IMR-90 (cell line): ENCODE results near the gene TMSB10. TPM values are rescaled to one million over a fixed set of nuclear protein-coding genes. Genes with fewer than 3 reads are reported as not detected.

Experiments
- ATAC-seq: fragments of 200-7000 bp; cut with Tn5 transposase; 2 replicates; pipeline ENCODE4 v1.9.1; 2020; ENCODE audit warnings: low read depth, mild to moderate bottlenecking, moderate library complexity
- BruUV-seq: library from RNA; stranded (reverse); fragments of 400-500 nt; replicated peaks from 2 replicates; lab custom pipeline; 2021; lab: Mats Ljungman, UMichigan
- CTCF ChIA-PET: fragments of 300-600 bp; formaldehyde crosslinking; extraction: SDS; loops from one replicate; lab custom pipeline; 2021; ENCODE audit warnings: antibody characterized with exemption; lab: Yijun Ruan, JAX
- POLR2A ChIA-PET: fragments of 300-600 bp; sonication (Branson Sonifier 250); formaldehyde crosslinking; loops from one replicate; lab custom pipeline; 2022; ENCODE audit warnings: antibody characterized with exemption; ENCODE audit not compliant: unreplicated experiment; lab: Charles Lee
- DNase-seq: peaks from one replicate; pipeline ENCODE4 v3.0.0; 2013
- H2AFZ ChIP-seq: replicated peaks from 2 replicates; pipeline ENCODE3; 2013; ENCODE audit warnings: low read length, mild to moderate bottlenecking; ENCODE audit not compliant: poor library complexity
- H2AK5ac ChIP-seq: 2 replicates; pipeline ENCODE4 v1.6.1; 2013; ENCODE audit warnings: low read depth, low read length, inconsistent platforms
- H2AK9ac ChIP-seq: replicated peaks from 2 replicates; pipeline ENCODE3; 2013; ENCODE audit warnings: mild to moderate bottlenecking, low read depth, low read length, moderate library complexity; ENCODE audit not compliant: poor library complexity
- H2BK120ac ChIP-seq: 2 replicates; pipeline ENCODE4 v1.6.1; 2013; ENCODE audit warnings: low read depth, low read length, inconsistent platforms
- H2BK15ac ChIP-seq: 3 replicates; pipeline ENCODE4 v1.6.1; 2013; ENCODE audit warnings: low read depth, low read length, inconsistent platforms
- H2BK20ac ChIP-seq: 2 replicates; pipeline ENCODE4 v1.6.1; 2013; ENCODE audit warnings: low read depth, mild to moderate bottlenecking, inconsistent platforms, low read length, moderate library complexity
- H2BK5ac ChIP-seq: 2 replicates; pipeline ENCODE4 v1.6.1; 2013; ENCODE audit warnings: mild to moderate bottlenecking, low read depth, low read length, inconsistent platforms; ENCODE audit not compliant: poor library complexity, severe bottlenecking
- H3K14ac ChIP-seq: replicated peaks from 2 replicates; pipeline ENCODE4 v1.6.1; 2013; ENCODE audit warnings: low read depth, low read length, inconsistent platforms
- H3K18ac ChIP-seq: 2 replicates; pipeline ENCODE4 v1.6.1; 2013; ENCODE audit warnings: low read depth, low read length, control low read depth
- H3K23ac ChIP-seq: 2 replicates; pipeline ENCODE4 v1.6.1; 2013; ENCODE audit warnings: low read depth, low read length, inconsistent platforms
- H3K27ac ChIP-seq: 2 replicates; pipeline ENCODE4 v1.5.1; 2013; ENCODE audit warnings: mild to moderate bottlenecking, control low read depth, low read length; ENCODE audit not compliant: insufficient read depth
- H3K27me3 ChIP-seq: 2 replicates; pipeline ENCODE4 v1.6.1; 2013; ENCODE audit warnings: low read length; ENCODE audit not compliant: control insufficient read depth, insufficient read depth
- H3K36me3 ChIP-seq: 2 replicates; pipeline ENCODE4 v1.6.1; 2013; ENCODE audit warnings: low read length, mixed read lengths; ENCODE audit not compliant: control insufficient read depth, insufficient read depth
- H3K4ac ChIP-seq: 2 replicates; pipeline ENCODE4 v1.6.1; 2013; ENCODE audit warnings: low read depth, low read length, inconsistent platforms
- H3K4me1 ChIP-seq: 2 replicates; pipeline ENCODE4 v1.6.1; 2013; ENCODE audit warnings: low read length, mixed read lengths; ENCODE audit not compliant: control insufficient read depth, insufficient read depth
- H3K4me2 ChIP-seq: 2 replicates; pipeline ENCODE4 v1.6.1; 2013; ENCODE audit warnings: low read depth, mild to moderate bottlenecking, control low read depth, low read length, moderate library complexity
- H3K4me3 ChIP-seq: 2 replicates; pipeline ENCODE4 v1.5.1; 2013; ENCODE audit warnings: low read depth, mild to moderate bottlenecking, control low read depth, low read length, moderate library complexity; ENCODE audit not compliant: insufficient read depth
- H3K56ac ChIP-seq: 2 replicates; pipeline ENCODE4 v1.6.1; 2013; ENCODE audit warnings: low read length, inconsistent platforms; ENCODE audit not compliant: insufficient read depth; ENCODE audit errors: extremely low read depth
- H3K79me1 ChIP-seq, 2 experiments: 2 replicates each; pipeline ENCODE4 v1.6.1; 2013; ENCODE audit warnings: low read length in 2 of 2, inconsistent platforms in 1 of 2, low read depth in 1 of 2
- H3K9ac ChIP-seq: 2 replicates; pipeline ENCODE4 v1.6.1; 2013; ENCODE audit warnings: low read depth, low read length, control low read depth
- H3K9me1 ChIP-seq: 2 replicates; pipeline ENCODE4 v1.6.1; 2013; ENCODE audit warnings: low read length, inconsistent platforms; ENCODE audit not compliant: insufficient read depth
- H3K9me3 ChIP-seq: 2 replicates; pipeline ENCODE4 v1.6.1; 2013; ENCODE audit warnings: low read length; ENCODE audit not compliant: control insufficient read depth, insufficient read depth
- H4K20me1 ChIP-seq: 2 replicates; pipeline ENCODE4 v1.6.1; 2013; ENCODE audit warnings: low read length, inconsistent platforms; ENCODE audit not compliant: insufficient read depth
- H4K5ac ChIP-seq: 2 replicates; pipeline ENCODE4 v1.6.1; 2013; ENCODE audit warnings: mild to moderate bottlenecking, low read depth, low read length, control low read depth
- H4K8ac ChIP-seq, 2 experiments: 2 replicates each; pipeline ENCODE4 v1.6.1; 2013; ENCODE audit warnings: low read depth in 2 of 2, low read length in 2 of 2, control low read depth in 1 of 2, inconsistent platforms in 1 of 2
- H4K91ac ChIP-seq: 2 replicates; pipeline ENCODE4 v1.6.1; 2013; ENCODE audit warnings: low read depth, low read length, inconsistent platforms; ENCODE audit not compliant: insufficient read depth
- CEBPB ChIP-seq: IDR thresholded peaks from 2 replicates; pipeline ENCODE4 v1.6.1; 2012; ENCODE audit warnings: low read depth, low read length, improper control_type of control experiment
- CHD1 ChIP-seq: IDR thresholded peaks from 2 replicates; pipeline ENCODE4 v1.6.1; 2012; ENCODE audit warnings: low read depth, low read length, improper control_type of control experiment
- WGBS, 2 experiments: methylation state at CpG; one replicate each; pipeline versions ENCODE4 v1.1.5 to v1.1.7; 2013; ENCODE audit warnings: missing lambda C conversion rate in 2 of 2; ENCODE audit not compliant: insufficient read length in 1 of 2; ENCODE audit errors: extremely low coverage in 2 of 2; 5-methylcytosine and 5-hydroxymethylcytosine counted together
- dilution Hi-C: fragments of 300-500 bp; cut with HindIII; formaldehyde crosslinking; loops from one replicate; pipeline ENCODE4 v1.14.3; 2018; ENCODE audit warnings: low sequenced_read_pairs; ENCODE audit not compliant: unreplicated experiment
- in situ Hi-C: fragments of 300-500 bp; cut with MboI; formaldehyde crosslinking; loops from 3 replicates; pipeline ENCODE4 v1.14.3; 2019; ENCODE audit warnings: low sequenced_read_pairs, inconsistent platforms, mixed read lengths
- intact Hi-C: fragments of 100-400 bp; cut with micrococcal nuclease; formaldehyde crosslinking; loops from 2 replicates; pipeline ENCODE4 v1.10.0; 2022
- polyA plus RNA-seq, 3 experiments: library from polyadenylated mRNA; depleted of rRNA; stranded (reverse); fragments of >200 nt; gene quantifications; 2 replicates each; pipeline ENCODE4 v1.2.3, GENCODE V29; 2012; ENCODE audit warnings: low replicate concordance in 1 of 3
- total RNA-seq: library from RNA; depleted of rRNA; stranded (reverse); fragments of >200 nt; gene quantifications from 2 replicates; pipeline ENCODE4 v1.2.3, GENCODE V29; 2012
- TF ChIP-seq, protein P1 (sequence below): fragments of 150-350 bp; IDR thresholded peaks from 2 replicates; pipeline ENCODE4 v1.6.1; 2017; ENCODE audit warnings: mild to moderate bottlenecking, antibody characterized with exemption, low read length, low read depth

Gene TMSB10
- total and polyA plus RNA-seq, 2 of the 4 experiments (the other 2 are of a cell fraction): 3,620 to 5,527 TPM

DNA sequence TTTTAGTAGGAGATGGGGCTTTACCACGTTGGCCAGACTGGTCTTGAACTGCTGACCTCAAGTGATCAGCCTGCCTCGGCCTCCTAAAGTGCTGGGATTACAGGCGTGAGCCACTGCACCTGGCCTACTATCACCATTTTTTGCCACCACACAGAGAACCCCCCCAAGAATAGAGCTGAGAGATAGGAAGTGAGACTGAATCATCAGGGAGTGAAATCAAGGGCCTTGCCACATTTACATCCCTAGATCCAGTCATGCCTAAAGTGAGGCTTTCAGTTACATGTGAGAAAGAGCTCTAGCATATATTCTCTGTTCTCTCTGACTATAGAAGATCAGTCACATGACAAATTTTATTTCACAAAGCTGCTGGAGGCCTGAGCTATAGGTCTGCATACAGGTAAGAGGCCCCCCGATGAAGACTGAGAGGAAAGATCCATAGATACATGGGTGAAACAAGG lies 37.5 kb downstream of the TMSB10 start:
- dilution Hi-C loops (no loop called here), in situ Hi-C loops (no loop called here), intact Hi-C loops (no loop called here)
- CTCF ChIA-PET: interaction anchor here (0.8 to 1.0 kb wide), 2 partner anchors 13 to 17 kb away, joined by 3 to 4 read pairs; no protein-coding TSS in a partner anchor
- peak overlapping the region; percentile 56; the same call in 1 of the 3 replicates for H2BK15ac ChIP-seq
- 100% methylated on average over 1 of the region's 4 CpGs; no CpG with 5 or more reads in 1 of the 2 experiments for WGBS, 2 experiments
- no peak overlapping the region for H2AFZ ChIP-seq
- BruUV-seq: no TSS peak
- peak overlapping the region in 1 of 2 experiments; percentile 80; a peak in 2 of 4 replicates for H4K8ac ChIP-seq
- H3K9ac ChIP-seq: no peak overlapping the region
- H3K4me3 ChIP-seq: no peak overlapping the region
- H2AK5ac ChIP-seq: peak overlapping the region; percentile 48; the same call in 1 of the 2 replicates
- no peak overlapping the region for H3K56ac ChIP-seq
- peaks cover 0 to 23% of the 10 kb centered on the region in 2 experiments; a peak in 1 of 4 replicates for H3K79me1 ChIP-seq
- no peak overlapping the region for H3K18ac ChIP-seq
- ATAC-seq: no peak
- H3K23ac ChIP-seq: no peak overlapping the region; the same call in 1 of the 2 replicates
- no peak overlapping the region for H3K4me2 ChIP-seq
- peak overlapping the region; percentile 83 for H3K14ac ChIP-seq
- peak; percentile 74 for DNase-seq
- H4K91ac ChIP-seq: peak overlapping the region; percentile 57
- peaks cover 10% of the 10 kb centered on the region for H3K9me1 ChIP-seq
- peak overlapping the region; percentile 92 for H2AK9ac ChIP-seq
- peak overlapping the region; percentile 89 for H2BK5ac ChIP-seq
- H4K5ac ChIP-seq: no peak overlapping the region; the same call in 1 of the 2 replicates
- H3K4me1 ChIP-seq: peaks cover 4% of the 10 kb centered on the region; the same call in 1 of the 2 replicates
- H4K20me1 ChIP-seq: no peaks in the 10 kb centered on the region
- TF ChIP-seq CEBPB: no peak
- TF ChIP-seq, protein P1, sequence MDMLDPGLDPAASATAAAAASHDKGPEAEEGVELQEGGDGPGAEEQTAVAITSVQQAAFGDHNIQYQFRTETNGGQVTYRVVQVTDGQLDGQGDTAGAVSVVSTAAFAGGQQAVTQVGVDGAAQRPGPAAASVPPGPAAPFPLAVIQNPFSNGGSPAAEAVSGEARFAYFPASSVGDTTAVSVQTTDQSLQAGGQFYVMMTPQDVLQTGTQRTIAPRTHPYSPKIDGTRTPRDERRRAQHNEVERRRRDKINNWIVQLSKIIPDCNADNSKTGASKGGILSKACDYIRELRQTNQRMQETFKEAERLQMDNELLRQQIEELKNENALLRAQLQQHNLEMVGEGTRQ: 0 out of 2 replicates have a peak, but pooled peaks have one; percentile 19
- no peak for TF ChIP-seq CHD1
- POLR2A ChIA-PET: no interaction called here
- no peaks in the 10 kb centered on the region for H3K27me3 ChIP-seq
- H3K36me3 ChIP-seq: no peaks in the 10 kb centered on the region
- no peak overlapping the region for H3K27ac ChIP-seq
- peak overlapping the region; percentile 72 for H2BK120ac ChIP-seq
- H3K9me3 ChIP-seq: no peaks in the 10 kb centered on the region
- peak overlapping the region; percentile 46; the same call in 1 of the 2 replicates for H2BK20ac ChIP-seq
- H3K4ac ChIP-seq: peak overlapping the region; percentile 82
